ENCODE data around the gene S100A7. TPM values are rescaled to one million over a fixed set of nuclear protein-coding genes. Genes with fewer than 3 reads are reported as not detected.

S100A7 gene
- total RNA-seq, 4 donors from 2014 or later: 12.2 to 46.8 (median 31.3) TPM

GRCh38 chr1:153429266-153430165 lies 30.9 kb downstream of the S100A7 start:
- 44 to 55% methylated on average over 7 of the region's 7 CpGs for WGBS, 2 donors
- peak in 1 of 2 donors; percentile 77 for DNase-seq (ENCODE audit: low spot score in 2 of 2)
- no peak for TF ChIP-seq CTCF (IDR thresholded peaks at IDR 0.05)
- TF ChIP-seq POLR2A (IDR thresholded peaks at IDR 0.05): no peak
- intact Hi-C loops (cut with DNase I; ENCODE audit: low total_unique reads): no loop called here
- no peak overlapping the region for H3K4me3 ChIP-seq (ENCODE audit: low read depth, poor library complexity, severe bottlenecking)

DNA sequence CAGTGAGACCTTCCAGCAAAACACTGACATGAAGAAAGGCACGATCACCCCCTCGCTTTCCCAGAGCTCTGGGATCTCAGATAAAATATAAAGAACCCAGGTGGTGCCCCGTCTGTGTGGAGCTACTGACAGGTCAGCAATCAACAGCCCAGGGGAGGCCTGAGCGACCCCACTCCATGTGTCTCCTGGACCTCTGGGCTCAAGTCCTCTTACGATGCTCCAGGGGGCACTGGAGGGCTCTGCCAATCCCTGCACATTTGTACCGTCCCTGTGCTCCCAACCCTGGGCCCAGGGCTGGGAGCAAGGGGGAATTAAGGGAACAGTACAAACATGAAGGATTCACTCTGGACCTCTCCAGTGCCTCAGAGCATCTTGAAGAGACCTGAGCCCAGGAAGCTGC lies 31.7 kb downstream of the S100A7 start:
- intact Hi-C loops (cut with DNase I; ENCODE audit: low total_unique reads): no loop called here
- TF ChIP-seq CTCF (IDR thresholded peaks at IDR 0.05) (no peak), POLR2A (IDR thresholded peaks at IDR 0.05) (no peak)
- H3K4me3 ChIP-seq (ENCODE audit: low read depth, poor library complexity, severe bottlenecking): no peak overlapping the region
- DNase-seq (ENCODE audit: low spot score in 2 of 2): peak in 1 of 2 donors; percentile 78
- WGBS, 2 donors: 62 to 79% methylated on average over 6 of the region's 6 CpGs

- no peak overlapping the region for H3K4me3 ChIP-seq (ENCODE audit: low read depth, poor library complexity, severe bottlenecking)
- TF ChIP-seq POLR2A (IDR thresholded peaks at IDR 0.05) (no peak), CTCF (IDR thresholded peaks at IDR 0.05) (no peak)
- intact Hi-C loops (cut with DNase I; ENCODE audit: low total_unique reads): no loop called here
- WGBS, 2 donors: 83 to 84% methylated on average over 12 of the region's 12 CpGs
- peak in 1 of 2 donors; percentile 70 for DNase-seq (ENCODE audit: low spot score in 2 of 2)
Observed at GRCh38 chr1:153428073-153428638, 32.3 kb downstream of the S100A7 start.

GRCh38 chr1:153426809-153427208 lies 33.6 kb downstream of the S100A7 start:
- TF ChIP-seq POLR2A (IDR thresholded peaks at IDR 0.05) (no peak), CTCF (IDR thresholded peaks at IDR 0.05) (no peak)
- intact Hi-C loops (cut with DNase I; ENCODE audit: low total_unique reads): no loop called here
- WGBS, 2 donors: 23 to 32% methylated on average over 1 of the region's 1 CpG
- no peak overlapping the region for H3K4me3 ChIP-seq (ENCODE audit: low read depth, poor library complexity, severe bottlenecking)
- peak in 1 of 2 donors; percentile 13 for DNase-seq (ENCODE audit: low spot score in 2 of 2)

GRCh38 chr1:153422450-153423068 lies 37.9 kb downstream of the S100A7 start:
- peak; percentile 55 to 90 for DNase-seq (ENCODE audit: low spot score in 2 of 2)
- intact Hi-C loops (cut with DNase I; ENCODE audit: low total_unique reads): no loop called here
- no peak for TF ChIP-seq POLR2A (IDR thresholded peaks at IDR 0.05)
- no peak for TF ChIP-seq CTCF (IDR thresholded peaks at IDR 0.05)
- 7% methylated on average over 6 of the region's 6 CpGs for WGBS, 2 donors
- no peak overlapping the region for H3K4me3 ChIP-seq (ENCODE audit: low read depth, poor library complexity, severe bottlenecking)
